IMR-90 (cell line): Measurements from ENCODE around the gene PDGFC. TPM values are rescaled to one million over a fixed set of nuclear protein-coding genes. Genes with fewer than 3 reads are reported as not detected.

Experiments used
- ATAC-seq: fragments of 200-7000 bp; cut with Tn5 transposase; 2 replicates; pipeline ENCODE4 v1.9.1; 2020; ENCODE audit warnings: low read depth, mild to moderate bottlenecking, moderate library complexity
- BruUV-seq: library from RNA; stranded (reverse); fragments of 400-500 nt; replicated peaks from 2 replicates; lab custom pipeline; 2021; lab: Mats Ljungman, UMichigan
- CTCF ChIA-PET: fragments of 300-600 bp; formaldehyde crosslinking; extraction: SDS; loops from one replicate; lab custom pipeline; 2021; ENCODE audit warnings: antibody characterized with exemption; lab: Yijun Ruan, JAX
- POLR2A ChIA-PET: fragments of 300-600 bp; sonication (Branson Sonifier 250); formaldehyde crosslinking; loops from one replicate; lab custom pipeline; 2022; ENCODE audit warnings: antibody characterized with exemption; ENCODE audit not compliant: unreplicated experiment; lab: Charles Lee
- DNase-seq: peaks from one replicate; pipeline ENCODE4 v3.0.0; 2013
- H2AFZ ChIP-seq: replicated peaks from 2 replicates; pipeline ENCODE3; 2013; ENCODE audit warnings: low read length, mild to moderate bottlenecking; ENCODE audit not compliant: poor library complexity
- H2AK5ac ChIP-seq: 2 replicates; pipeline ENCODE4 v1.6.1; 2013; ENCODE audit warnings: low read depth, low read length, inconsistent platforms
- H2AK9ac ChIP-seq: replicated peaks from 2 replicates; pipeline ENCODE3; 2013; ENCODE audit warnings: mild to moderate bottlenecking, low read depth, low read length, moderate library complexity; ENCODE audit not compliant: poor library complexity
- H2BK120ac ChIP-seq: 2 replicates; pipeline ENCODE4 v1.6.1; 2013; ENCODE audit warnings: low read depth, low read length, inconsistent platforms
- H2BK15ac ChIP-seq: 3 replicates; pipeline ENCODE4 v1.6.1; 2013; ENCODE audit warnings: low read depth, low read length, inconsistent platforms
- H2BK20ac ChIP-seq: 2 replicates; pipeline ENCODE4 v1.6.1; 2013; ENCODE audit warnings: low read depth, mild to moderate bottlenecking, inconsistent platforms, low read length, moderate library complexity
- H2BK5ac ChIP-seq: 2 replicates; pipeline ENCODE4 v1.6.1; 2013; ENCODE audit warnings: mild to moderate bottlenecking, low read depth, low read length, inconsistent platforms; ENCODE audit not compliant: poor library complexity, severe bottlenecking
- H3K14ac ChIP-seq: replicated peaks from 2 replicates; pipeline ENCODE4 v1.6.1; 2013; ENCODE audit warnings: low read depth, low read length, inconsistent platforms
- H3K18ac ChIP-seq: 2 replicates; pipeline ENCODE4 v1.6.1; 2013; ENCODE audit warnings: low read depth, low read length, control low read depth
- H3K23ac ChIP-seq: 2 replicates; pipeline ENCODE4 v1.6.1; 2013; ENCODE audit warnings: low read depth, low read length, inconsistent platforms
- H3K27ac ChIP-seq: 2 replicates; pipeline ENCODE4 v1.5.1; 2013; ENCODE audit warnings: mild to moderate bottlenecking, control low read depth, low read length; ENCODE audit not compliant: insufficient read depth
- H3K27me3 ChIP-seq: 2 replicates; pipeline ENCODE4 v1.6.1; 2013; ENCODE audit warnings: low read length; ENCODE audit not compliant: control insufficient read depth, insufficient read depth
- H3K36me3 ChIP-seq: 2 replicates; pipeline ENCODE4 v1.6.1; 2013; ENCODE audit warnings: low read length, mixed read lengths; ENCODE audit not compliant: control insufficient read depth, insufficient read depth
- H3K4ac ChIP-seq: 2 replicates; pipeline ENCODE4 v1.6.1; 2013; ENCODE audit warnings: low read depth, low read length, inconsistent platforms
- H3K4me1 ChIP-seq: 2 replicates; pipeline ENCODE4 v1.6.1; 2013; ENCODE audit warnings: low read length, mixed read lengths; ENCODE audit not compliant: control insufficient read depth, insufficient read depth
- H3K4me2 ChIP-seq: 2 replicates; pipeline ENCODE4 v1.6.1; 2013; ENCODE audit warnings: low read depth, mild to moderate bottlenecking, control low read depth, low read length, moderate library complexity
- H3K4me3 ChIP-seq: 2 replicates; pipeline ENCODE4 v1.5.1; 2013; ENCODE audit warnings: low read depth, mild to moderate bottlenecking, control low read depth, low read length, moderate library complexity; ENCODE audit not compliant: insufficient read depth
- H3K56ac ChIP-seq: 2 replicates; pipeline ENCODE4 v1.6.1; 2013; ENCODE audit warnings: low read length, inconsistent platforms; ENCODE audit not compliant: insufficient read depth; ENCODE audit errors: extremely low read depth
- H3K79me1 ChIP-seq, 2 experiments: 2 replicates each; pipeline ENCODE4 v1.6.1; 2013; ENCODE audit warnings: low read length in 2 of 2, inconsistent platforms in 1 of 2, low read depth in 1 of 2
- H3K9ac ChIP-seq: 2 replicates; pipeline ENCODE4 v1.6.1; 2013; ENCODE audit warnings: low read depth, low read length, control low read depth
- H3K9me1 ChIP-seq: 2 replicates; pipeline ENCODE4 v1.6.1; 2013; ENCODE audit warnings: low read length, inconsistent platforms; ENCODE audit not compliant: insufficient read depth
- H3K9me3 ChIP-seq: 2 replicates; pipeline ENCODE4 v1.6.1; 2013; ENCODE audit warnings: low read length; ENCODE audit not compliant: control insufficient read depth, insufficient read depth
- H4K20me1 ChIP-seq: 2 replicates; pipeline ENCODE4 v1.6.1; 2013; ENCODE audit warnings: low read length, inconsistent platforms; ENCODE audit not compliant: insufficient read depth
- H4K5ac ChIP-seq: 2 replicates; pipeline ENCODE4 v1.6.1; 2013; ENCODE audit warnings: mild to moderate bottlenecking, low read depth, low read length, control low read depth
- H4K8ac ChIP-seq, 2 experiments: 2 replicates each; pipeline ENCODE4 v1.6.1; 2013; ENCODE audit warnings: low read depth in 2 of 2, low read length in 2 of 2, control low read depth in 1 of 2, inconsistent platforms in 1 of 2
- H4K91ac ChIP-seq: 2 replicates; pipeline ENCODE4 v1.6.1; 2013; ENCODE audit warnings: low read depth, low read length, inconsistent platforms; ENCODE audit not compliant: insufficient read depth
- BHLHE40 ChIP-seq: fragments of 150-350 bp; IDR thresholded peaks from 2 replicates; pipeline ENCODE4 v1.6.1; 2016; ENCODE audit warnings: mild to moderate bottlenecking, low read depth, low read length
- CEBPB ChIP-seq: IDR thresholded peaks from 2 replicates; pipeline ENCODE4 v1.6.1; 2012; ENCODE audit warnings: low read depth, low read length, improper control_type of control experiment
- FOS ChIP-seq: fragments of 150-350 bp; IDR thresholded peaks from 2 replicates; pipeline ENCODE4 v1.6.1; 2016; ENCODE audit warnings: low read depth, low read length
- MAFK ChIP-seq: IDR thresholded peaks from 2 replicates; pipeline ENCODE4 v1.6.1; 2012; ENCODE audit warnings: low read depth, low read length, improper control_type of control experiment
- RAD21 ChIP-seq: IDR thresholded peaks from 2 replicates; pipeline ENCODE4 v1.6.1; 2012; ENCODE audit warnings: low read length, improper control_type of control experiment
- SMC3 ChIP-seq: fragments of 150-350 bp; IDR thresholded peaks from 2 replicates; pipeline ENCODE4 v1.6.1; 2016; ENCODE audit warnings: low read depth, mild to moderate bottlenecking, antibody characterized with exemption, low read length, moderate library complexity
- WGBS, 2 experiments: methylation state at CpG; one replicate each; pipeline versions ENCODE4 v1.1.5 to v1.1.7; 2013; ENCODE audit warnings: missing lambda C conversion rate in 2 of 2; ENCODE audit not compliant: insufficient read length in 1 of 2; ENCODE audit errors: extremely low coverage in 2 of 2; 5-methylcytosine and 5-hydroxymethylcytosine counted together
- dilution Hi-C: fragments of 300-500 bp; cut with HindIII; formaldehyde crosslinking; loops from one replicate; pipeline ENCODE4 v1.14.3; 2018; ENCODE audit warnings: low sequenced_read_pairs; ENCODE audit not compliant: unreplicated experiment
- in situ Hi-C: fragments of 300-500 bp; cut with MboI; formaldehyde crosslinking; loops from 3 replicates; pipeline ENCODE4 v1.14.3; 2019; ENCODE audit warnings: low sequenced_read_pairs, inconsistent platforms, mixed read lengths
- intact Hi-C: fragments of 100-400 bp; cut with micrococcal nuclease; formaldehyde crosslinking; loops from 2 replicates; pipeline ENCODE4 v1.10.0; 2022
- polyA plus RNA-seq, 3 experiments: library from polyadenylated mRNA; depleted of rRNA; stranded (reverse); fragments of >200 nt; gene quantifications; 2 replicates each; pipeline ENCODE4 v1.2.3, GENCODE V29; 2012; ENCODE audit warnings: low replicate concordance in 1 of 3
- total RNA-seq: library from RNA; depleted of rRNA; stranded (reverse); fragments of >200 nt; gene quantifications from 2 replicates; pipeline ENCODE4 v1.2.3, GENCODE V29; 2012

PDGFC gene
- total and polyA plus RNA-seq, 2 of the 4 experiments (the other 2 are of a cell fraction): 19.8 to 90.7 TPM

- peak; percentile 26; the same call in 1 of the 2 replicates for TF ChIP-seq RAD21
- TF ChIP-seq SMC3: no peak
- TF ChIP-seq MAFK: peak; percentile 29
- TF ChIP-seq BHLHE40: no peak
Observed at GRCh38 chr4:157014621-157015591, 43.3 kb upstream of the PDGFC start (continued).

DNA sequence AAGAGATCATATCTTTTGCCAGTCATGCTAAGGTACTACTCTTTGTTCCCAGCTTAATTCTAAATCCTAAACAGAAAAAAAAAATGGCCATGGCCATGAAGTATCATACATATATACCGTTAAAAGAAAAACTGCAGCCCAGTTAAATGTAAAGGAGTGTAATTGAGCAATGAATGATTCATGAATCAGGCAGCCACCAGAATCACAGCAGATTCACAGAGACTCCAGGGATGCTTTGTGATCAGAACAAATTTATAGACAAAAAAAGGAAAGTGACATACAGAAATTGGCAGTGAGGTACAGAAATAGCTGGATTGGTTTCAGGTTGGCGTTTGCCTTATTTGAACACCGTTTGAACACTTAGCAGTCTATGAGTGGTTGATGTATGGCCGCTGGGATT lies 42.1 kb upstream of the PDGFC start:
- Histone ChIP-seq H4K91ac (peak overlapping the region; percentile 40), H3K14ac (peak overlapping the region; percentile 42; the same call in 1 of the 2 replicates), H3K23ac (no peak overlapping the region), H2AK9ac (no peak overlapping the region), H2BK5ac (peak overlapping the region; percentile 25), H3K4me3 (no peak overlapping the region), H3K56ac (no peak overlapping the region), H2BK120ac (peak overlapping the region; percentile 44; the same call in 1 of the 2 replicates), H3K9ac (no peak overlapping the region), H2BK20ac (peak overlapping the region; percentile 83; the same call in 1 of the 2 replicates), H3K79me1 (no peaks in the 10 kb centered on the region), H3K27me3 (no peaks in the 10 kb centered on the region), H4K8ac (peak overlapping the region; percentile 17 to 47; a peak in 2 of 4 replicates), H2BK15ac (peak overlapping the region; percentile 81; the same call in 2 of the 3 replicates), H3K4ac (peak overlapping the region; percentile 56; the same call in 1 of the 2 replicates), H3K18ac (peak overlapping the region; percentile 83; the same call in 1 of the 2 replicates), H3K4me1 (peaks cover 9% of the 10 kb centered on the region), H3K9me3 (no peaks in the 10 kb centered on the region), H2AFZ (no peak overlapping the region), H3K9me1 (peaks cover 4% of the 10 kb centered on the region; the same call in 1 of the 2 replicates), H3K27ac (no peak overlapping the region), H3K36me3 (no peaks in the 10 kb centered on the region), H2AK5ac (peak overlapping the region; percentile 18; the same call in 1 of the 2 replicates), H4K5ac (no peak overlapping the region), H4K20me1 (no peaks in the 10 kb centered on the region), H3K4me2 (peak overlapping the region; percentile 36; the same call in 1 of the 2 replicates)
- TF ChIP-seq CEBPB (peak; percentile 86), FOS (no peak), BHLHE40 (no peak)
- WGBS, 2 experiments: no CpG with 5 or more reads among the region's 4 CpGs
- ChIA-PET CTCF (interaction anchor here (0.6 to 2.0 kb wide), 5 partner anchors 10 to 216 kb away, joined by 3 to 5 read pairs (median 4); no protein-coding TSS in a partner anchor), POLR2A (no interaction called here)
- ATAC-seq (no peak), DNase-seq (peak; percentile 53)
- intact Hi-C loops: no loop called here
- dilution Hi-C loops: no loop called here
- no TSS peak for BruUV-seq
- in situ Hi-C loops: no loop called here
